Measurements from ENCODE around the gene TOGARAM2. TPM values are rescaled to one million over a fixed set of nuclear protein-coding genes. Genes with fewer than 3 reads are reported as not detected.

Gene TOGARAM2
- total RNA-seq, 1 donor = 0.72 TPM

GRCh38 chr2:29072251-29072650 lies 91.2 kb downstream of the TOGARAM2 start:
- Histone ChIP-seq H3K9me3 (ENCODE audit: low read depth, low read length) (no peaks in the 10 kb centered on the region), H3K4me1 (ENCODE audit: insufficient read depth, low read length) (no peaks in the 10 kb centered on the region), H4K20me1 (ENCODE audit: insufficient read depth, low read length) (no peaks in the 10 kb centered on the region), H2AFZ (ENCODE audit: low read length) (no peak overlapping the region), H3K36me3 (ENCODE audit: insufficient read depth, low read length) (no peaks in the 10 kb centered on the region), H3K4me3 (ENCODE audit: insufficient read depth, low read length) (no peak overlapping the region), H3K27me3 (ENCODE audit: insufficient read depth, low read length) (no peaks in the 10 kb centered on the region), H3K79me2 (ENCODE audit: insufficient read depth, low read length) (no peaks in the 10 kb centered on the region), H3K27ac (ENCODE audit: low read depth, low read length) (no peak overlapping the region), H3K4me2 (ENCODE audit: insufficient read depth, low read length) (no peak overlapping the region)
- DNase-seq (ENCODE audit: insufficient read length, low spot score, missing footprints) = no peak
- TF ChIP-seq CTCF (IDR thresholded peaks at IDR 0.05; ENCODE audit: extremely low read depth, low read depth, low read length) = no peak

- Histone ChIP-seq H3K36me3 (ENCODE audit: insufficient read depth, low read length) (no peaks in the 10 kb centered on the region), H2AFZ (ENCODE audit: low read length) (no peak overlapping the region), H3K27ac (ENCODE audit: low read depth, low read length) (no peak overlapping the region), H3K27me3 (ENCODE audit: insufficient read depth, low read length) (no peaks in the 10 kb centered on the region), H3K4me3 (ENCODE audit: insufficient read depth, low read length) (no peak overlapping the region), H3K4me1 (ENCODE audit: insufficient read depth, low read length) (no peaks in the 10 kb centered on the region), H3K4me2 (ENCODE audit: insufficient read depth, low read length) (no peak overlapping the region), H3K9me3 (ENCODE audit: low read depth, low read length) (no peaks in the 10 kb centered on the region), H4K20me1 (ENCODE audit: insufficient read depth, low read length) (no peaks in the 10 kb centered on the region), H3K79me2 (ENCODE audit: insufficient read depth, low read length) (no peaks in the 10 kb centered on the region)
- no peak for DNase-seq (ENCODE audit: insufficient read length, low spot score, missing footprints)
- no peak for TF ChIP-seq CTCF (IDR thresholded peaks at IDR 0.05; ENCODE audit: extremely low read depth, low read depth, low read length)
These were observed 92.0 kb downstream of the TOGARAM2 start for GRCh38 chr2:29072971-29073725.

GRCh38 chr2:29073933-29074332 lies 92.8 kb downstream of the TOGARAM2 start:
- Histone ChIP-seq H3K4me1 (ENCODE audit: insufficient read depth, low read length) (no peaks in the 10 kb centered on the region), H4K20me1 (ENCODE audit: insufficient read depth, low read length) (no peaks in the 10 kb centered on the region), H3K4me2 (ENCODE audit: insufficient read depth, low read length) (no peak overlapping the region), H3K79me2 (ENCODE audit: insufficient read depth, low read length) (no peaks in the 10 kb centered on the region), H3K36me3 (ENCODE audit: insufficient read depth, low read length) (no peaks in the 10 kb centered on the region), H3K9me3 (ENCODE audit: low read depth, low read length) (no peaks in the 10 kb centered on the region), H3K27me3 (ENCODE audit: insufficient read depth, low read length) (no peaks in the 10 kb centered on the region), H3K27ac (ENCODE audit: low read depth, low read length) (no peak overlapping the region), H3K4me3 (ENCODE audit: insufficient read depth, low read length) (no peak overlapping the region), H2AFZ (ENCODE audit: low read length) (no peak overlapping the region)
- no peak for TF ChIP-seq CTCF (IDR thresholded peaks at IDR 0.05; ENCODE audit: extremely low read depth, low read depth, low read length)
- no peak for DNase-seq (ENCODE audit: insufficient read length, low spot score, missing footprints)

GRCh38 chr2:29074411-29074810 lies 93.3 kb downstream of the TOGARAM2 start, which contains the start of gene PCARE:
PCARE (minus strand) TSS chr2:29074523; CDS start chr2:29074261, 262 bp downstream.
- H3K27me3 ChIP-seq (ENCODE audit: insufficient read depth, low read length) = no peaks in the 10 kb centered on the region
- no peaks in the 10 kb centered on the region for H3K36me3 ChIP-seq (ENCODE audit: insufficient read depth, low read length)
- no peak for DNase-seq (ENCODE audit: insufficient read length, low spot score, missing footprints)
- H3K4me1 ChIP-seq (ENCODE audit: insufficient read depth, low read length) = no peaks in the 10 kb centered on the region
- no peak within 1 kb of the TSS for H3K4me2 ChIP-seq (ENCODE audit: insufficient read depth, low read length)
- no peaks in the 10 kb centered on the region for H3K79me2 ChIP-seq (ENCODE audit: insufficient read depth, low read length)
- peaks cover 3% of the 10 kb centered on the region for H3K9me3 ChIP-seq (ENCODE audit: low read depth, low read length)
- H3K4me3 ChIP-seq (ENCODE audit: insufficient read depth, low read length) = no peak within 1 kb of the TSS
- no peak for TF ChIP-seq CTCF (IDR thresholded peaks at IDR 0.05; ENCODE audit: extremely low read depth, low read depth, low read length)
- H4K20me1 ChIP-seq (ENCODE audit: insufficient read depth, low read length) = no peaks in the 10 kb centered on the region
- no peak within 1 kb of the TSS for H2AFZ ChIP-seq (ENCODE audit: low read length)
- H3K27ac ChIP-seq (ENCODE audit: low read depth, low read length) = no peak within 1 kb of the TSS
